Measurements from ENCODE around the gene SNX19. TPM values are rescaled to one million over a fixed set of nuclear protein-coding genes. Genes with fewer than 3 reads are reported as not detected.

Gene SNX19
- total RNA-seq, 1 experiment from 2014 or later: 61.1 TPM

GRCh38 chr11:130905512-130905911, 10.8 kb downstream of the SNX19 start:
- no peak for DNase-seq (ENCODE audit: low spot score)

- no peak for DNase-seq (ENCODE audit: low spot score)
Observed at GRCh38 chr11:130904380-130904779, 11.9 kb downstream of the SNX19 start.

GRCh38 chr11:130902380-130902779, 13.9 kb downstream of the SNX19 start:
- no peak for DNase-seq (ENCODE audit: low spot score)

- DNase-seq (ENCODE audit: low spot score): no peak
Observed at GRCh38 chr11:130899106-130899505, 17.2 kb downstream of the SNX19 start.

GRCh38 chr11:130897262-130898182, 18.8 kb downstream of the SNX19 start:
- DNase-seq (ENCODE audit: low spot score): no peak

GRCh38 chr11:130894322-130895025, 21.8 kb downstream of the SNX19 start:
- DNase-seq (ENCODE audit: low spot score): peak; percentile 94

GRCh38 chr11:130892861-130893260, 23.4 kb downstream of the SNX19 start:
- DNase-seq (ENCODE audit: low spot score): no peak

GRCh38 chr11:130891326-130891725, 25.0 kb downstream of the SNX19 start:
- no peak for DNase-seq (ENCODE audit: low spot score)

- no peak for DNase-seq (ENCODE audit: low spot score)
Observed at GRCh38 chr11:130890039-130890745, 26.1 kb downstream of the SNX19 start.

- no peak for DNase-seq (ENCODE audit: low spot score)
Observed at GRCh38 chr11:130888790-130889189, 27.5 kb downstream of the SNX19 start.

GRCh38 chr11:130886704-130887103, 29.6 kb downstream of the SNX19 start:
- DNase-seq (ENCODE audit: low spot score): no peak

- no peak for DNase-seq (ENCODE audit: low spot score)
Observed at GRCh38 chr11:130882138-130882551, 34.1 kb downstream of the SNX19 start.

GRCh38 chr11:130881475-130882137, 34.7 kb downstream of the SNX19 start:
- DNase-seq (ENCODE audit: low spot score): no peak

GRCh38 chr11:130879836-130880235, 36.4 kb downstream of the SNX19 start:
- no peak for DNase-seq (ENCODE audit: low spot score)

GRCh38 chr11:130876931-130877915, 39.1 kb downstream of the SNX19 start:
- no peak for DNase-seq (ENCODE audit: low spot score)

GRCh38 chr11:130876100-130876499, 40.2 kb downstream of the SNX19 start:
- DNase-seq (ENCODE audit: low spot score): no peak

- DNase-seq (ENCODE audit: low spot score): no peak
Observed at GRCh38 chr11:130874955-130875531, 41.2 kb downstream of the SNX19 start.

- no peak for DNase-seq (ENCODE audit: low spot score)
Observed at GRCh38 chr11:130874396-130874795, 41.9 kb downstream of the SNX19 start.

- no peak for DNase-seq (ENCODE audit: low spot score)
Observed at GRCh38 chr11:130873761-130874160, 42.5 kb downstream of the SNX19 start.

GRCh38 chr11:130872981-130873380, 43.3 kb downstream of the SNX19 start:
- no peak for DNase-seq (ENCODE audit: low spot score)
